HG03558 (cell line): ENCODE data around the gene CTXN2.

Source experiments
- ATAC-seq: cut with Tn5 transposase; IDR thresholded peaks from one replicate; pipeline ENCODE4 v1.9.1; 2021; ENCODE audit warnings: moderate number of reproducible peaks; ENCODE audit not compliant: unreplicated experiment; ENCODE audit errors: extremely low read depth

CTXN2 gene

GRCh38 chr15:48221261-48221660 is 29.8 kb downstream of the CTXN2 start:
- ATAC-seq: no peak

DNA sequence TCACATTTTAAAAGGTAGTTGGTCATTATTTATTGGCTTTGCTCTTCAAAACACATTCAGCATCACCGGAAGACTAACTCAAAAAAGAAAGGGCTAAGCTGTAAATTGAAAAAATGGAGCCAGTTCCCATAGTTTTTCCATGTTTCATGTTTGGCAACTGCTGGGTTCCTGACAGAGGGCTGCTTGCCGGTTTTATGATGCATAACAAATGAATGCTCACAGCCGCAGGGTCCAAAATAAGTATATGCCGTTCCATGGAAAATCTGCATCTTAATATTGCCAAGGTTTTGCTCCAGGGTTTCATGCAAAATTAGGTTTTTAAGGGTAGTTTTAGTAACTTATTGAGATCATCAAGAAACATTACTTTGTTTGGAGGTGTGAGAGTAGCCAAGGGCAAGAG is 30.4 kb downstream of the CTXN2 start:
- ATAC-seq: no peak

- ATAC-seq: no peak
Observed at GRCh38 chr15:48222627-48223026, 31.2 kb downstream of the CTXN2 start.

DNA sequence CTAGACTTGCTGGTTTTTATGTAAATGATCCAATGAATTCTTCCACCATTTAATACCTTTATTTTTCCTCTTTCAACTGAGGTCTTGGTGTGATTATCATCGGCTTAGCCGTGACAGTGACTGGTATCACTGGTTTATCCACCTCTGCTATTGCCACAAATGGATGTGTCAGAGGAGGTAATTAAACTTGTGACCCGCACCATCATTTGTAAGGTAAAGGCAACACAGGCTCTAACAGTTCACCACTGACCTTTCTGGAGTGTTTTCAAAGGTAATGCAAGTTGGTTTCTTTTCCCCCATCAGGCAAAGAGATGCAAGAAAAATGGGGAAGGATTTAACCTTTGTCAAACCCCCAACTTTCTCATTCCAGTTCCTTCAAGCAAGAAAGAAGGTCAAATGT is 34.3 kb downstream of the CTXN2 start:
- ATAC-seq: no peak

- ATAC-seq: no peak
Observed at GRCh38 chr15:48230498-48230897, 39.0 kb downstream of the CTXN2 start.

DNA sequence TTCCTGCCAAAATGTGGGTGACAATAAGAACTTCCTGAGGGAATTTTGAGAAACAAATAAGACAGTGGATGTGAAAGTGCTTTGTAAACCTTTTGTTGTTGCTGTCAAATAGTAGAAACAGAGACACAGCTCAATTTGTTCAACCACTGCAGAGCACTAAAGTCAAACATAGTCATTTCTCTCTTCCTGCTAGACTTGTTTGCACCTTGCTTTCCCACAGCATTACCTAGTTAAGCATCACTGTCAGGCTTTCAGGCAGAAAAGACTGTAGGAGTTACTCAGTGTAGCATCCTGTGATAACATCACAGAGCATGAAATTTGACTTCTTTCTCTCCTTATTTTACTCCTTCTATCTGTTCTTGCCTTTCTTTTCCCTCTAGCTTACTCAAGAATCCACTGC is 41.8 kb downstream of the CTXN2 start:
- no peak for ATAC-seq

- ATAC-seq: no peak
Observed at GRCh38 chr15:48239334-48239733, 47.9 kb downstream of the CTXN2 start.

DNA sequence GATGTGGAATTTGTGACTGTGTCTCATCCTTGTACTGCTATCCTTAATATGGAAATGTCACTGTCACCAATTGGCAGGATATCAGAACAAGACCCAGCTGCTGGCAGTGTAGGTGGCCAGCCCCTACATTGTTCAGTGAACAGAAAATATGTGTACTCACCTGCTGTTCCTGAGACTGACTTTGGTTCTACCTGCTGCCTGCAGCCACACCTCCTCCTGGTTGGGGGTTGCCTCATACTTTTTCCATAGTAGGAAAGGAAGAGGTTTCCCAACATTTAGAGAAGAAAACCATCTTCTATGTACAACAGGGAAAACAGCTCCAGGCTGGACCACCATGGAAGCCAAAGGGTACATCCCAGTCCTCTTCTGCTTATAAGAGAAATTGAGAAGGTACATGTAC is 50.5 kb downstream of the CTXN2 start:
- ATAC-seq: no peak

DNA sequence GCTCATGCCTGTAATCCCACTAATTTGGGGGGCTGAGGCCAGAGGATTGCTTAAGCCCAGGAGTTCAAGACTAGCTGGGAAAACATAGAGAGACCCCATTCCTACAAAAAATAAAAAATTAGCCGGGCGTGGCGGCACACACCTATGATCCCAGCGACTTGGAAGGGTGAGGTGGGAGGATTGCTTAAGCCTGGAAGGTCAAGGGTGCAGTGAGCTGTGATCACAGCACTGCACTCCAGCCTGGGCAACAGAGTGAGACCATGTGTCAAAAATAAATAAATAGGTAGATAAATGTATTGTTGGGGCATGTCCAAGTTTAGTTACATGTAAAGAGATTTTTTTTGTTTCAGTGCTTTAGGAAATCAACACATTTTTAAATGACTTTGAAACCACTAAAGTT is 51.1 kb downstream of the CTXN2 start:
- no peak for ATAC-seq

DNA sequence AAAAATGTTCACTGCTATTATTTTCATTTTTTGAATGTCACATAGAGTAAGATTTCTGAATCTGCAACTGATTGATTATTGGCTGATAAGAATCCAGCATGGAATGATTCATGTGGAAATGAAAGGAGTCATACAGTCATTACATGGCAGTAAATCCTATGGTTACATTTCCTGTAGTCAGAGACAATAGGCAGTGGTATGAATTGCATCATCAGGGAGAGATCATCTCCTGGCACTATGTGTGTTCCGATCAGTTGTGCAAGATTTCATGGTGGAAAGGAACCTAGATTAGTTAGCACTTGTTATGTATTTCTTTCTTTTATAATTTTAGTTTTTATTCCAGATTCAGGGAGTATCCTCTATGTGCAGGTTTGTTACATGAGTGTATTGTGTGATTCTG is 53.5 kb downstream of the CTXN2 start:
- no peak for ATAC-seq

DNA sequence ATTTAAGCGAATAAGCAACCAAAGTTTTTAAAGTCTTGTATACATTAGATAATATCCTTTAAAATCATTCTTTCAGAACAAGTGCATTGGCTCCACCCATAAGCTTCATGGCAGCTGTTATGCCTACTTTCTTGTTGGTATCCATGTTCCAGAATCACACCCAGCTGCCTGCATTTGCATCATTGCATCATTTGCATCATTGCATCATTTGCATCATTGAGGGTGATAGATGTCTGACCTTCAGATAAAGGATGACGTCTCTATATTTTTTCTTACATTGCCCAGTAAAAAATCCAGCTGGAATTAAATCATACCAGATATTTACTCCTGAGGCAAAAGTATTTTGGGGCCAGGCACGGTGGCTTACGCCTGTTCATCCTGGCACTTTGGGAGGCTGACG is 56.9 kb downstream of the CTXN2 start:
- no peak for ATAC-seq

DNA sequence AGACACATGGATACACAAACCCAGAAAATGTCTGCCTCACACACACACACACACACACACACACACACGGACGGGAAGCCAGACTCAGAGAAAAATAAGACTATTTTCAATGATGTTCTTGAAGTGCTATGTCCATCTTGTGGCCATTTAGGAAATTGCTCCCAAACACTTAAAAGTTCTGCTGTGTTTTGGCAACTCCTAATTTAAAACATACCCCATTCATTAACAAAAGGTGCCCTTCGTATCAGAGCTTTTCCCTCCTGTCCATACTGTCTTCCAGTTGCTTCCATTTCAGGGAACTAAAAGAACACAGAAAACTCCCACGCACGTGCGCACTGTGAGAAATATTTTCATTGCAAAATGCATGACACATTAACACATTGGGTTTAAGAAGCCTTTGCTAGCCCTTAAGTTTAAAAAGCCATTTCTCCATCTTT is 59.2 kb downstream of the CTXN2 start:
- ATAC-seq: no peak

- ATAC-seq: no peak
Observed at GRCh38 chr15:48253172-48253571, 61.7 kb downstream of the CTXN2 start.
